ENCODE data around the gene ZNF398. TPM values are rescaled to one million over a fixed set of nuclear protein-coding genes. Genes with fewer than 3 reads are reported as not detected.

ZNF398 gene
- polyA plus RNA-seq, 1 donor from 2014 or later = 8.6 TPM

- no peak overlapping the region for H3K4me2 ChIP-seq (ENCODE audit: low read length)
- no peaks in the 10 kb centered on the region for H3K79me2 ChIP-seq (replicated peaks; ENCODE audit: insufficient read depth, low read length)
- no peaks in the 10 kb centered on the region for H3K27me3 ChIP-seq (ENCODE audit: insufficient read depth, low read depth, low read length)
- H3K9me3 ChIP-seq (ENCODE audit: low read length) = no peaks in the 10 kb centered on the region
- H3K9me2 ChIP-seq (ENCODE audit: insufficient read depth, low read length) = no peaks in the 10 kb centered on the region
- H3K9ac ChIP-seq (ENCODE audit: low read length) = no peak overlapping the region
- H3F3A ChIP-seq (ENCODE audit: insufficient read depth, low read length, poor library complexity, severe bottlenecking) = no peaks in the 10 kb centered on the region
- no peaks in the 10 kb centered on the region for H3K36me3 ChIP-seq (ENCODE audit: insufficient read depth, low read length)
- H3K27ac ChIP-seq (ENCODE audit: low read length) = no peak overlapping the region
- no peak overlapping the region for H2AFZ ChIP-seq (ENCODE audit: low read depth, low read length)
- TF ChIP-seq TAF1 (IDR thresholded peaks at IDR 0.05; ENCODE audit: low read depth) (no peak), RAD21 (conservative IDR thresholded peaks at IDR 0.05) (no peak), POLR2AphosphoS5 (IDR thresholded peaks at IDR 0.05) (no peak), MXI1 (conservative IDR thresholded peaks at IDR 0.05; ENCODE audit: poor library complexity, severe bottlenecking) (no peak), EP300 (conservative IDR thresholded peaks at IDR 0.05; ENCODE audit: poor library complexity, severe bottlenecking) (no peak), SMC3 (conservative IDR thresholded peaks at IDR 0.05; ENCODE audit: poor library complexity) (no peak), CTCF (IDR thresholded peaks at IDR 0.05; ENCODE audit: poor library complexity, severe bottlenecking) (no peak), REST (IDR thresholded peaks at IDR 0.05; ENCODE audit: borderline replicate concordance) (no peak), EZH2 (IDR thresholded peaks at IDR 0.05; ENCODE audit: borderline replicate concordance, insufficient read depth, low read length, poor library complexity, severe bottlenecking) (no peak)
- no peak overlapping the region for H3K4me3 ChIP-seq (ENCODE audit: low read length)
- no peaks in the 10 kb centered on the region for H4K20me1 ChIP-seq (ENCODE audit: insufficient read depth)
Measured at GRCh38 chr7:149220534-149220933, 73.3 kb downstream of the ZNF398 start.

- Histone ChIP-seq H3K79me2 (replicated peaks; ENCODE audit: insufficient read depth, low read length) (no peaks in the 10 kb centered on the region), H3K27ac (ENCODE audit: low read length) (no peak overlapping the region), H2AFZ (ENCODE audit: low read depth, low read length) (no peak overlapping the region), H3K4me2 (ENCODE audit: low read length) (no peak overlapping the region), H3K9ac (ENCODE audit: low read length) (no peak overlapping the region), H3K9me3 (ENCODE audit: low read length) (no peaks in the 10 kb centered on the region), H3K4me3 (ENCODE audit: low read length) (no peak overlapping the region), H3K27me3 (ENCODE audit: insufficient read depth, low read depth, low read length) (no peaks in the 10 kb centered on the region), H3K36me3 (ENCODE audit: insufficient read depth, low read length) (no peaks in the 10 kb centered on the region), H3K9me2 (ENCODE audit: insufficient read depth, low read length) (no peaks in the 10 kb centered on the region), H3F3A (ENCODE audit: insufficient read depth, low read length, poor library complexity, severe bottlenecking) (no peaks in the 10 kb centered on the region), H4K20me1 (ENCODE audit: insufficient read depth) (no peaks in the 10 kb centered on the region)
- no peak for TF ChIP-seq REST (IDR thresholded peaks at IDR 0.05; ENCODE audit: borderline replicate concordance)
- no peak for TF ChIP-seq POLR2AphosphoS5 (IDR thresholded peaks at IDR 0.05)
- no peak for TF ChIP-seq EP300 (conservative IDR thresholded peaks at IDR 0.05; ENCODE audit: poor library complexity, severe bottlenecking)
- TF ChIP-seq MXI1 (conservative IDR thresholded peaks at IDR 0.05; ENCODE audit: poor library complexity, severe bottlenecking) = no peak
- TF ChIP-seq SMC3 (conservative IDR thresholded peaks at IDR 0.05; ENCODE audit: poor library complexity) = no peak
- no peak for TF ChIP-seq EZH2 (IDR thresholded peaks at IDR 0.05; ENCODE audit: borderline replicate concordance, insufficient read depth, low read length, poor library complexity, severe bottlenecking)
- TF ChIP-seq RAD21 (conservative IDR thresholded peaks at IDR 0.05) = no peak
- no peak for TF ChIP-seq CTCF (IDR thresholded peaks at IDR 0.05; ENCODE audit: poor library complexity, severe bottlenecking)
- TF ChIP-seq TAF1 (IDR thresholded peaks at IDR 0.05; ENCODE audit: low read depth) = no peak
Measured at GRCh38 chr7:149223176-149223575, 75.9 kb downstream of the ZNF398 start.
